ENCODE measurements around the gene UNC5A. TPM values are rescaled to one million over a fixed set of nuclear protein-coding genes. Genes with fewer than 3 reads are reported as not detected.

Gene UNC5A
- total RNA-seq, 1 experiment from 2014 or later: not detected

DNA sequence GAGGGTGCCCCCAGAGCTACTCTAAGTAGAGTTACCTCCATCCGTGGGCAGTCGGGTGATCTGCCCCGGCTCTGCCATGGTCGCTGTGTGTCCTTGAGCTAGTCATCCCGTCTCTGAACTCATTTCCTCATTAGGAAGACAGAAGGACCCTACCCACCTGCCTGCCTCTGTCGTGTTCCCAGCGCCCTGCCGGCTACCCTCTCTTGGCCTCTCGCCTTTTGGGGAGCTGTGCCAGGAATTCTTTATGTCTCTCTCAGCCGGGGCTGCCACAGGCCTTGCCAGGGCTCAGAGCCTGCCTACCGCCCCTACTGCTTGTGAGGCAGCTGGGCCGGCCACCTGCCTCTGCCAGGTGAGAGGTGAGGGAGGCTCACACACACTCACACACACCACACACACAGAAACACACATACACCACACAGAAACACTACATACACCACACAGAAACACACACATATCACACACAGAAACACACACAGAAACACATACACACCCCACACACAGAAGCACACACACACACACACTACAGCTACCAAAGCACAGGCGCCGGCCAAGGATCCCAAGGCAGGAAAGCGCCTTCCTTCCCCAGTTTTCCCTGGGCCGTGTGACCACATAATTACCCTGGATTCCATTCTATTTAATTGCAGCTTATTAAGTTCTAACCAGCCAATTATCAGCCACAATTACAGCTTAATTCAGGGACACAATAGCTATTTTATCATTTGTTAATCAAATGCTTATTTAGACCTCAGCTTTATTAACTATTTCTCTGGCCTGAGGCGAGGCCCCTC, 41.7 kb downstream of the UNC5A start:
- in situ Hi-C loops (cut with HindIII; ENCODE audit: low sequenced_read_pairs): no loop called here
- peak; percentile 91 for DNase-seq (ENCODE audit: low spot score)

DNA sequence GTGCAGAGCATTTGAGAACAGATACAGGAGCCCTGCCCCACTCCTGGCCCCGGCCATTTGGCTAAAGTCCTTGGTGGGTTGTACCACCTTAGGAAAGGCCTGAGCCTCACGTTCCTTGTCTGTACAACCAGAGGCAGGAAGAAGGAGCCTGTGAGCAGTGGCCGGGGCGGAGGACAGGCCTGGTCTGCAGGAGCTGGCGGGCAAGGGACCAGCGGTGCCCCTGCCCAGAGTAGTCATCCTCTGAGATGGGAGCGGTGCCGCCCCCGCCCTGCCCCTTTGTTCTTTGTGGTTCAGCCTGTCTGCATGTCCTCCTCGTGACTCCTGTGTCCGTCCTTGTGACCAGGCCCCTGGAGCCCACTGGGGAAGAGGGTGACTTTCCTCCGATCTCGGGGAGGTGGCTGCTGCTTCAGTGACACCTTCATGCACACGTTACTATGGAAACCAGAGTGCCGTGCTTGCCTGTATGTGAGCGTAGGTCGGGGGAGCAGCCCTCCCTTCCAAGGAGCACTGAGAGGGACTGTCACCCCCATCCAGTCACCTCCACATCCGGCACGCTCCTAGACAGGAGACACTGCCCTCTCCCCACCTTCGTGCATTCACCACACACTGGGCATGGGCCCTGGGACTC, 42.9 kb downstream of the UNC5A start:
- in situ Hi-C loops (cut with HindIII; ENCODE audit: low sequenced_read_pairs): no loop called here
- no peak for DNase-seq (ENCODE audit: low spot score)

DNA sequence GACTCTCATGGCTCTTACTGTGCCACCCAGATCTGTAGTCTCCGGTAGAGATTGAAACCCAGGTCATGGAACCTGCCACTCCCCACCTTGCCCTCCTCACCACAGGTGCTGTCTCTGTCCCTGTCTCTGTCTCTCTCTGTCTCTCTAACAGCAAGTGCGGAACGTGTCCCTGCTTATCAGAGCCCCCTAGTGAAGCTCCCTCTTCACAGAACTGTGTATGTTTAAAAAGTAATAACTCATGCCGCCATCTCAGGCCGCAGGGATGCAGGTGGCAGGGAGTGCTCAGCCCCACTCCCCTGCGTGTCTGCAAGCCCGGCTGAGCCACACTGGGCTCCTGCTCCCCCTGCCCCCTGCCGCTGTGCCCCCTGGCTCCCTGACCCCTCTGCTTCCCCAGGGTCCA, 43.8 kb downstream of the UNC5A start:
- DNase-seq (ENCODE audit: low spot score): no peak
- in situ Hi-C loops (cut with HindIII; ENCODE audit: low sequenced_read_pairs): no loop called here

DNA sequence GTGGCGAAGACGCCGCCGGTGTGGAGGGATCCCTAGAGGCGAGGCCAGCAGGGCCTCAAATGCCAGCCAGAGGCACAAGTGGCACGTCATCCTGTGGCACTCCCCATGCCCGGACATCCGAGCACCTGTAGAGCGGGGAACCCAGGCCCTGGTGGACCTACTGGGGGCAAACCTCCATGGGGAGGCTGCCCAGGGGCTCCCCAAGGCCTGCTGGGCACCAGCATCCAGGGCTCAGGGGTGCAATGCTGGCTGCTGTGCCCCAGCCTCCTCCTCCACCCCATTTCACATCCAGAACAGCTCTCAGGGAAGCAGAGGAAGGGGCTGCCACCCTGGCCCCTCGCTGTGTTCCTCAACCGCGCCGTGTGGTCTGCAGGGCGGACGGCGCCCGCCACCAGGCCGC, 45.2 kb downstream of the UNC5A start:
- in situ Hi-C loops (cut with HindIII; ENCODE audit: low sequenced_read_pairs): no loop called here
- DNase-seq (ENCODE audit: low spot score): no peak

DNA sequence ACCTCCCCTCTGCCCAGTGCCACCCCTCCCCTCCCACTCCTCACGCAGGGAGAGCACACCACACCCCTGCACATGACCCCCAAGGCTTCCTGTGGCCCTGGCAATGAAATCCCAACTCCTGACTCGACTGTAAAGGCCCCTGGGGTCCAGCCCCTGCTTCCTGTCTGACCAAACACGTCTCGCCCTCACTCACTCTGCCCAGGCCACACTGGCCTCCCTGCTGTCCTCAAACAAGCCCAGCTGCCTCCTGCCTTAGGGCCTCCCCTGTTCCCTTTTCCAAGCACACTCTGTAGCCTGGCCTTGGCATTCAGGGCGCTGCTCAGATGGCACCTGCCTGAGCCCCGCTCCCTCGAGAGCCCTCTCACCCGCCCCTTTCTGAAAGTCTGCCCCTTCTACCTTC, 46.4 kb downstream of the UNC5A start:
- in situ Hi-C loops (cut with HindIII; ENCODE audit: low sequenced_read_pairs): no loop called here
- DNase-seq (ENCODE audit: low spot score): no peak

DNA sequence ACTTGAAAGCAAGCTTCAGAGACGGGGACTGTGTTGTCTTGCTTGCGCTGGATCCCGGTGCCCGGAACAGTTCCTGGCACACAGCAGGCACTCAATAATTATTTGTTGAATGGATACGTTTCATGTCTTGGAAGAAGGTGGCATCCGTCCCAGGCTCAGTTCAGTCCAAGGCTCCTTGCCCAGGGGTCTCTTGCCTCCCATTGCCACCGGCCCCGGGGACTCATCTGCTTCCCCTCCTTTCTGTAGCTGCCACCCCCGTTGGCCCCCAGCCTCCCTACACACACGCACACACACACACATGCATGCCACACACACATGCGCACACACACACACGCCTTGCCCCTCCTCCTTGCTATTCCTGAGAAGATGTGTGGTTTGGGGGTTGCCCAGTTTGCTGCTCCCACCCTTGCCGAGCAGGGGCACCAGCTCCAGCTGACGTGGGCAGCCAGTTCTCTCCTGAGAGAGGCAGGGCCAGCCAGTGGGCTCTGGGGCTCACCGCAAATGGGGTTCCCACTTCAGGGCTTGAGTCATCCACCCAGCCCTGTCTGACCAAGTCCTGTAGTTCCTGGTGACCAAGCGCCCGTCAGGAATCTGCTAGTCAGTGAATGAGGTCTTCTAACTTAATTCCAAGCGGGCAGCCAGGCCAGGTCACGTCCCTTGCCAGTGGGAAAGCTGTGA, 47.0 kb downstream of the UNC5A start:
- no peak for DNase-seq (ENCODE audit: low spot score)

DNA sequence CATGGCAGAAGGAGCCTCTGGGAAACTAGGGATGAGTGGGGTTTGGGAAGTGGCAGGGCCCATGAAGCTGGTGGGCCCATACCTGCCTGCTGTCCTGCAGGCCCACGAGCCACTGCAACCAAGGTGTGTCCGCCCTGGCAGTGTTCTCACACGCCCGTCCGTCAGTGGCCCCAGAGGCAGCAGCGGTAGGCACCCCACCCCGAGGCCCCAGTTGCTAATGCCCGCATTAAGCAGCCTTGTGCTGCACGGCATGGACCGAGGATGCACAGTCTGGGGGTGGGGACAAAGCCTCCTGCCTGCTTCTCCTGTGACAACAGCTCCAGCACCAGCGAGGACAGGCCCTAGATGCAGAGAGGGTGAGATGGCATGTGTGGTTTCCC, 47.5 kb downstream of the UNC5A start:
- in situ Hi-C loops (cut with HindIII; ENCODE audit: low sequenced_read_pairs): no loop called here

More for the DNA sequence above, 47.0 kb downstream of the UNC5A start:
- in situ Hi-C loops (cut with HindIII; ENCODE audit: low sequenced_read_pairs): no loop called here

DNA sequence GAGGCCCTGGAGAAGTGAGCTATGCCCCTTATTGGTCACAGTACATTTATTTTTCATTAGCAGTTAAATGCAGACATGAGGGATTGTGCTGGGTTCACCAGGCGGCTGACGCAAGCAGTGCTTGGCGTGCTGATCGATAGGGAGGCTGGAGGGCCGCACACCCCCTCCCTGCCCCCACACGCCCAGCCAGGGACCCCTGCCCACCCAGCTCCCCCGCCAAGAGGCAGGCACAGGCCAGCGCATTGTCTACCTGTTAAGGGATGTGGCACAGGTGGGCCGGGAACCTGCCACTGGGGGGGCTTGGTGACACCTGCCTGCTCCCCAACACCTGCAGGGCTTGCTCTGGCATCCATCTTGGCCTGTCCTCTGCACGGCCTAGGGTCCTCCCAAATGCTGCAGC, 49.6 kb downstream of the UNC5A start:
- DNase-seq (ENCODE audit: low spot score): no peak
- in situ Hi-C loops (cut with HindIII; ENCODE audit: low sequenced_read_pairs): no loop called here

More for the DNA sequence above, 47.5 kb downstream of the UNC5A start:
- DNase-seq (ENCODE audit: low spot score): no peak

DNA sequence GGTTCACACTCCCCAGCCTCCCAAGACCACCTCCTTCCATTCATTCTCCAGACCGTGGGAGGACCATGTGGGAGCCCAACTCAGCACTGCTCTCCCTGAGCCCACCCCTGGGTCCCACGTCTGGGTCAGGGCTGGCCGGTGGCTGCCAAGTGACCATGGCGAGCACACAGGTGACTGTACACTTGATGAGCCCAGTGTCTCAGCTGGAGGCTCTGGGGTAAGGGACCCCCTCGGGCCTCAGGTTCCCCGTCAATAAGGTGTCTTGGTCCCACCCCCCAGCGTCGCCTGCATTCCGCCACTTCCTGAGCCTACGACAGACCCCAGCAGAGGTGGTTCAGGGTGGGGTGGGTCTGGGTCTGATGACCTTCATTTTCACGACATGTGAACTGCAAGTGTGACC, 50.0 kb downstream of the UNC5A start:
- no peak for DNase-seq (ENCODE audit: low spot score)
- in situ Hi-C loops (cut with HindIII; ENCODE audit: low sequenced_read_pairs): no loop called here

DNA sequence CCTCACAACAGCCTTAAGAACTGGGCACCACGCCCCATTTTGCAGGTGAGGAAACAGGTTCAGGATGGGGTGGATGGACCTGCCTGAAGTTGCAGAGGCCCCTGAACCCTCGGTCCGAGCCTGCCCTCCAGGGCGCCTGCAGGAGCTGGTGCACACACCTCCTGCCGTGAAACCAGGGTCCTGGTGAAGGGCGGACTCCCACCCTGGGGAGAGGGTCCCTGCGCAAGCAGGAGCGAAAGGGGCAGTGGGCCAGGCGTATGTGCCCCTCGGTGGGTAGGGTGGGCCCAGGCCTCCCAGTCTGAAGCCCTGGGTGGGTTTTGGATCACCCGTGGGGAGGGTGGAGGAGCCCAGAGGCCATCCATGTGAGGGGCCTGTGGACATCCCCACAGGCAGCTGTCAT, 50.9 kb downstream of the UNC5A start:
- in situ Hi-C loops (cut with HindIII; ENCODE audit: low sequenced_read_pairs): no loop called here
- DNase-seq (ENCODE audit: low spot score): no peak

DNA sequence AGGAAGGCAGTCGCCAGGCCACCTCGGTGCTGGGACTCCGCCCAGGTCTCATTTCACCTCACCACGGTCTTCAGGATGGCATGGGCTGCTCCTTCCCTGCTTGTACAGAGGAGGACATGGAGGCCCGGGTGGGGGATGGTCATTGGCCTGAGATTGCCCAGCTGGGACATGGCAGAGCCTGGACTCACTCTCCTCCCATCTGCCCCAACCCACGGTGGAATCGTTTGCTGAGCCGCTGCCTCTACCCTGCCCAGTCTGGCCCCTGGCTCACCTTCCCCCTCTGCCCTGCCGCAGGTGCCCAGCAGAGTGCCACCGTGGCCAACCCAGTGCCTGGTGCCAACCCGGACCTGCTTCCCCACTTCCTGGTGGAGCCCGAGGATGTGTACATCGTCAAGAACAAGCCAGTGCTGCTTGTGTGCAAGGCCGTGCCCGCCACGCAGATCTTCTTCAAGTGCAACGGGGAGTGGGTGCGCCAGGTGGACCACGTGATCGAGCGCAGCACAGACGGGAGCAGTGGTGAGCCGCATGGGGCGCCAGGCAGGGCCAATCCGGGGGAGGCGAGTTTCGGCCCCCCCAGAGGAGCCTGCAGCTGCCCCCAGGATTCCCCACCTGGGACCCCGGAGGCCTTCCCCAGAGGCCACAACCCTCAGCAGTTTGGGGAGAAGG, 52.1 kb downstream of the UNC5A start:
- in situ Hi-C loops (cut with HindIII; ENCODE audit: low sequenced_read_pairs): no loop called here
- DNase-seq (ENCODE audit: low spot score): no peak

DNA sequence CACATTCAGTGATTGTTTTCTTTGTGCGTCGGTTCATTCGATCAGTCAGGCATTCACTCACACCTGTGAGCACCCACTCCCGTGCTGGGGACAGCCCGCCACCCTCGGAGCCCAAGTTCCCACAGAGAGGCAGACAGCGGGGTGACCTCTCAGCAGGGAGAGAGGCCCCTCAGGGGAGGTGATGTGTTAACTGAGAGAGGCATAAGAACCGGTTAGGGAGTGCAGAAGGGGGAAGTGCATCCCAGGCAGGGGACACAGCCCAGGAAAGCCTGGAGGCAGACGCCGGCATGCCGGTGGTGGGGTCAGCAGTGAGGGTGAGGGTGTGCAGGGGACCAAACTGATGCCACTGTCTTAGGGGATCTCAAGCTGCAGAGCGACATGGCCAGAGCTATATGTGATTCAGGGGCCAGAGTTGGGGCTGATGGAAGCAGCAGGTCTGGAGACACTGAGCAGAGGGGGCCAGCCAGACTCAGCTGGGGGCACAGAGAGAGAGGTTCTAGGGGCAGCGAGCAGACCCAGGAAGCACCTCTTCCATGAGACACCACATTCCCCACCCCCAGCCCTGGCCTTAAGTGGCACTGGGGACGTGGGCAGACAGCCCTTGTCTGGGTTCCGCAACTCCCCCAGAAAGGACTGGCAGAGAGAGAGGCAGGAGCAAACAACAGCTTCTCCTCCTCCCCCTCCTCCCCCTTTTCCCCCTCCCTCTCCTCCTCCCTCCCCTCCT, 52.8 kb downstream of the UNC5A start:
- DNase-seq (ENCODE audit: low spot score): no peak
- in situ Hi-C loops (cut with HindIII; ENCODE audit: low sequenced_read_pairs): no loop called here

DNA sequence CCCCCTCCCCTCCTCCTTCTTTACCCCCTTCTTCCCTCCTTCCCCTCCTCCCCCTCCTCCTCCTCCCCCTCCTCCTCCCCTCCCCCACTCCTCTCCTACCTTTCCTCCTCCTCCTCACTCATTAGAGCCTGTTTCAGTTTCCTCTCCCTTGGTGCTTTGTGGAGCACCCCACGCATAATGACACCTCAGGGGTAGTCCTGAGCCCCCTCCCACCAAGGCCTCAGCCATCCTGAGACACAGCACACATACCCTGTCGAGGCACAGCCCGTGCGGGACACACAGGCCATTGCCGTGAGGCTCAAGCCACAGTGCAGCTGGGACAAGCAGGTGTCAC, 53.4 kb downstream of the UNC5A start:
- in situ Hi-C loops (cut with HindIII; ENCODE audit: low sequenced_read_pairs): no loop called here
- no peak for DNase-seq (ENCODE audit: low spot score)

DNA sequence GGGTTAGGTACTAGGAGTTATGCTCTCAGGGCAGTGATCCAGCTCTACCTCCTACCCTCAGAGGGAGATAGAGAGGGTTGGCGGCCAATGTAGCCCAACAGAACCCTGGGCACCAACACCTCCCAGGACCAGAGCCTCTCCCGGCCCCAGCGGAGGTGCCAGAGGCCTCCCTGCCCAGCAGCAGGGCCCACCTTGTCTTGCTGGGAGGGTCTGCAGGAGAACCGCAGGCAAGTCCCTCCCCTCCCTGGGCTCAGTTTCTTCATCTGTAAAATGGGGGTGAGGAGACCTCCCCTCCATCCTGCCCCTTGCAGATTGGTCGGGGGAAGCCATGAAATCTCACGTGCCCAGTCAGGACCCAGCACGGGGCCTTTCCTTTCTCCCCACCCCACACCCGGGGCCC, 54.4 kb downstream of the UNC5A start:
- in situ Hi-C loops (cut with HindIII; ENCODE audit: low sequenced_read_pairs): no loop called here
- no peak for DNase-seq (ENCODE audit: low spot score)

DNA sequence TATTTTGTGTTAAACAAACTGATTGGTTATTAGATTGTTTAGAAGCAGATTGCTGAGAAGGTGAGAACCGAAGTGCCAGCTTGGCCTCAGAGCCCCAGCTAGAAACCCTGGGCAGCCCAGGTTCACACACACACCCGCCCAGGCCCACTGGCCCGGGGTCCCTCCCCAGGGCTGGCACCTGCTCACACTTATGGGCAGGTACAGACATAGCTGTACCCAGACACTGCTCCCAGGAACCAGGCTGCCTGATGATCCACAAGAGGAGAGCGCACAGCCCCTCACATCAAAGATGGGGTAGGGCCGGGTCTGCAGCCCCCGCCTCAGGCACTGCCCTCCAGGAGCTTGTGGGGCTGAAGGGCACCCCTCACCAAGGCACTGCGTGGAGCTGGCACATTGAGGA, 55.6 kb downstream of the UNC5A start:
- in situ Hi-C loops (cut with HindIII; ENCODE audit: low sequenced_read_pairs): no loop called here
- DNase-seq (ENCODE audit: low spot score): no peak

DNA sequence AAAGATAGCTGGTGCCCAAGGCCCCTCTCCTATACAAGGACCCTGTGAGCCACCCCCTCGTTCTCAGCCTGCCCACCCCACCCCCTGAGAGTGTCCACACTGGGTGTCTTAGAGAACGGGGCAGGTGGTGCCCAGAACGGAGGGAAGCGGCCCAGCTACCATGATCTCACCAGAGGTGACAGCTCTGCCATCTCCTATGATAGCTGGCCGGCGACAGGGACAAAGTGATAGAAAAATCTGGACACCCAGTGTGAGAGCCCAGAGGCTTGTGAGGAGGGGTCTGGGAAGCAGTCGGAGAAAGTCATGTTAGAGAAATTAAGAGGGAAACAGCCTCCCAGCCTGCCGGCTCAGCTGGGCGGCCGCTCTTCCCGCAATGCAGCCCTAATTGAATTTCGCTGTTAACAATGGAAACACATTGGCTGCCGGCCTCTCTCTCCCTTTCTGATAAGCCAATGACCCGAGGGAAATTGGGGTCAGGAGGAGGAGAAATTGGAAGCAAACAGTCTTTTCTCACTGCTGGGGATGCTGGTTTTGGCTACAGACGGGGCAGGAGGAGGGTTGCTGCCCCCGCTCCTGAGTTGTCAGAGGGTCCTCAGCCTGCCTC, 56.5 kb downstream of the UNC5A start:
- no peak for DNase-seq (ENCODE audit: low spot score)
- in situ Hi-C loops (cut with HindIII; ENCODE audit: low sequenced_read_pairs): no loop called here

DNA sequence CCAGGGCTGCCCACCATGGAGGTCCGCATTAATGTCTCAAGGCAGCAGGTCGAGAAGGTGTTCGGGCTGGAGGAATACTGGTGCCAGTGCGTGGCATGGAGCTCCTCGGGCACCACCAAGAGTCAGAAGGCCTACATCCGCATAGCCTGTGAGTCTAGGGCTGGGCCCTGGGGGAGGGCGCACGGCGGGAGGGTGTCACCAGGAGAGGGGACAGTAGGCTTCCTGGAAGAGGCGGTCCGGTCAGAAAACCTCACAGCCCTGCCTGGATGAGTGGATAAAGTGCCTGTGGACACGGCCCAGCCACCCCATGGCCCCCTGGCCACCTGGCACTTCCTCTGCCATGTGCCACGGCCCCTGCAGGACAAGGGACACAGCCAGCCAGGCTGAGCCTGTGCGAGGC, 57.8 kb downstream of the UNC5A start:
- DNase-seq (ENCODE audit: low spot score): no peak
- in situ Hi-C loops (cut with HindIII; ENCODE audit: low sequenced_read_pairs): no loop called here

DNA sequence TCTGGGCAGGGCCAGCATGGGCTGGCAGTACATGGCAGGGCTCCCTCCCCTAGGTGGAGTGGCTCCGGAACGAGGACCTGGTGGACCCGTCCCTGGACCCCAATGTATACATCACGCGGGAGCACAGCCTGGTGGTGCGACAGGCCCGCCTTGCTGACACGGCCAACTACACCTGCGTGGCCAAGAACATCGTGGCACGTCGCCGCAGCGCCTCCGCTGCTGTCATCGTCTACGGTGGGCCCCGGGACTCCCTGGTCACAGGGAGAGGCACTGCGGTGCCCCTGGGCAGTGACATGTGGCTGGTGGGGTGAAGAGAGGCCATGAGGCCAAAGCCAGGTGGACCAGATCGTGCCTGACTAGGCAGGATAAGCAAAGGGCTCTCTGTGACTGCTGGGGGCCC, 58.4 kb downstream of the UNC5A start:
- in situ Hi-C loops (cut with HindIII; ENCODE audit: low sequenced_read_pairs): no loop called here

DNA sequence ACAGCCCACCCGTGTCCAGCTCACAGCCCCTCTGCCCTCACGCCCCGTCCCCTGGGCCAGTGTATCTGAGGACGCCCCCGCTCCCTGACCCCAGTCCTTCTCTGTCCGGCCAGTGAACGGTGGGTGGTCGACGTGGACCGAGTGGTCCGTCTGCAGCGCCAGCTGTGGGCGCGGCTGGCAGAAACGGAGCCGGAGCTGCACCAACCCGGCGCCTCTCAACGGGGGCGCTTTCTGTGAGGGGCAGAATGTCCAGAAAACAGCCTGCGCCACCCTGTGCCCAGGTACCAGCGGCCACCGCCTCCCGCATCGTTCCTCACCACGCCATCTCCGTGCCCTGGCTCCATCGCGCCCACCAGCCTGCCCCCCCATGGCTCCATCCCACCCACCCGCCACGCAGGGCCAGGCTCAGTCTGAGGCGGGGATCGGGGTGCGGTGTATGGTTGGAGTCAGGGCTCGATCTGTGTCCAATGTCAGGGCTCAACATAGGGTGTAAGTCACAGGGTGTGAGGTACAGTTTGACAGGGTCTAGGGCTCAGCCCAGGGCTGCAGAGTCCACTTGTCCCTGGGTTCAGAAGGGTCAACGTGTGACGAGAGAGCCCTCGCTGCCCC, 59.2 kb downstream of the UNC5A start:
- in situ Hi-C loops (cut with HindIII; ENCODE audit: low sequenced_read_pairs): no loop called here
- DNase-seq (ENCODE audit: low spot score): no peak

More for the DNA sequence above, 58.4 kb downstream of the UNC5A start:
- DNase-seq (ENCODE audit: low spot score): no peak

All from G401 (cell line).